HEK293T (cell line): ENCODE measurements around the gene MCRS1.

Experiments used
- ARNT ChIP-seq: fragments of 450-650 bp; IDR thresholded peaks from 2 replicates; pipeline ENCODE4 v1.6.1; 2017; ENCODE audit warnings: mild to moderate bottlenecking
- ELF4 ChIP-seq: fragments of 450-650 bp; IDR thresholded peaks from 2 replicates; pipeline ENCODE4 v1.6.1; 2017; ENCODE audit warnings: antibody characterized with exemption
- FOXK2 ChIP-seq: fragments of 450-650 bp; IDR thresholded peaks from 2 replicates; pipeline ENCODE4 v1.6.1; 2016; ENCODE audit warnings: mild to moderate bottlenecking
- NFRKB ChIP-seq: fragments of 450-650 bp; IDR thresholded peaks from 2 replicates; pipeline ENCODE4 v1.6.1; 2016; ENCODE audit warnings: mild to moderate bottlenecking, moderate library complexity
- TARDBP ChIP-seq: fragments of 450-650 bp; IDR thresholded peaks from 2 replicates; pipeline ENCODE4 v1.6.1; 2016
- ZNF384 ChIP-seq: fragments of 450-650 bp; IDR thresholded peaks from 2 replicates; pipeline ENCODE4 v1.6.1; 2016

GRCh38 chr12:49555631-49556390, 12.1 kb downstream of the MCRS1 start:
- TF ChIP-seq TARDBP = no peak
- TF ChIP-seq NFRKB = no peak
- no peak for TF ChIP-seq ARNT
- no peak for TF ChIP-seq FOXK2
- no peak for TF ChIP-seq ELF4
- no peak for TF ChIP-seq ZNF384
